PC-9 (cell line): ENCODE data around the gene GRAMD2B. TPM values are rescaled to one million over a fixed set of nuclear protein-coding genes. Genes with fewer than 3 reads are reported as not detected.
"Not testable (repeated sequence)": the region's sequence is repeated elsewhere in the genome, so short reads cannot be mapped to it uniquely, and the experiment has no call there.

Experiments
- BruUV-seq: library from RNA; stranded (reverse); fragments of 400-500 nt; replicated peaks from 2 replicates; lab custom pipeline; 2021; lab: Mats Ljungman, UMichigan
- CTCF ChIA-PET: fragments of 300-600 bp; sonication (Branson Sonifier 250); formaldehyde crosslinking; loops from one replicate; lab custom pipeline; 2022; ENCODE audit warnings: antibody characterized with exemption; lab: Charles Lee
- POLR2A ChIA-PET: fragments of 300-600 bp; sonication (Branson Sonifier 250); formaldehyde crosslinking; loops from one replicate; lab custom pipeline; 2022; ENCODE audit warnings: antibody characterized with exemption; ENCODE audit not compliant: unreplicated experiment; lab: Charles Lee
- DNase-seq, 2 experiments: peaks; one replicate each; pipeline versions ENCODE4 v3.0.0 to v3.0.0-alpha.2; 2015 to 2022; ENCODE audit warnings: mixed read lengths in 1 of 2
- H2AFZ ChIP-seq: fragments of 200-600 bp; sonication (generic); 2 replicates; pipeline ENCODE4 v1.8.1; 2017; ENCODE audit warnings: antibody characterized with exemption
- H3F3A ChIP-seq: fragments of 200-600 bp; sonication (generic); 2 replicates; pipeline ENCODE4 v1.8.1; 2017; ENCODE audit warnings: antibody characterized with exemption, mild to moderate bottlenecking, low read depth; ENCODE audit not compliant: insufficient read depth
- H3K27ac ChIP-seq: fragments of 200-600 bp; sonication (generic); 2 replicates; pipeline ENCODE4 v1.6.1; 2016; ENCODE audit warnings: mixed run types
- H3K27me3 ChIP-seq: fragments of 200-600 bp; sonication (generic); 2 replicates; pipeline ENCODE4 v1.6.1; 2016; ENCODE audit warnings: low read depth, mixed run types; ENCODE audit not compliant: insufficient read depth
- H3K36me3 ChIP-seq: fragments of 200-600 bp; sonication (generic); 2 replicates; pipeline ENCODE4 v1.6.1; 2016; ENCODE audit warnings: low read depth, mixed run types
- H3K4me1 ChIP-seq: fragments of 200-600 bp; sonication (generic); replicated peaks from 2 replicates; pipeline ENCODE4 v1.6.1; 2016; ENCODE audit warnings: mixed run types; ENCODE audit not compliant: insufficient read depth
- H3K4me2 ChIP-seq: fragments of 200-600 bp; sonication (generic); 2 replicates; pipeline ENCODE4 v1.6.1; 2017; ENCODE audit warnings: mixed run types
- H3K4me3 ChIP-seq: fragments of 200-600 bp; sonication (generic); 2 replicates; pipeline ENCODE4 v1.6.1; 2016; ENCODE audit warnings: mixed run types
- H3K79me2 ChIP-seq: fragments of 200-600 bp; sonication (generic); 2 replicates; pipeline ENCODE4 v1.6.1; 2017; ENCODE audit warnings: low read depth, mixed run types
- H3K9me2 ChIP-seq: fragments of 200-600 bp; sonication (generic); 2 replicates; pipeline ENCODE4 v1.8.1; 2017; ENCODE audit warnings: mild to moderate bottlenecking; ENCODE audit not compliant: insufficient read depth
- H3K9me3 ChIP-seq: fragments of 200-600 bp; sonication (generic); 2 replicates; pipeline ENCODE4 v1.8.1; 2016; ENCODE audit warnings: low read depth; ENCODE audit not compliant: insufficient read depth
- H4K20me1 ChIP-seq: fragments of 200-600 bp; sonication (generic); 2 replicates; pipeline ENCODE4 v1.8.1; 2017; ENCODE audit not compliant: insufficient read depth
- EZH2 ChIP-seq: fragments of 200-600 bp; sonication (generic); IDR thresholded peaks from 2 replicates; pipeline ENCODE4 v1.8.0; 2017; ENCODE audit warnings: antibody characterized with exemption, low read depth
- intact Hi-C: fragments of 100-400 bp; cut with micrococcal nuclease; formaldehyde crosslinking; loops from one replicate; pipeline ENCODE4 v1.10.0; 2022; ENCODE audit not compliant: unreplicated experiment
- total RNA-seq: library from RNA; stranded (reverse); gene quantifications from 2 replicates; pipeline ENCODE4 v1.2.3, GENCODE V29; 2021
- TF ChIP-seq, protein P1 (sequence below): fragments of 200-600 bp; sonication (generic); conservative IDR thresholded peaks from 2 replicates; pipeline ENCODE4 v1.6.1; 2017; ENCODE audit warnings: mixed run types, antibody characterized with exemption, mild to moderate bottlenecking, moderate library complexity

The GRAMD2B gene
- total RNA-seq, 1 experiment from 2014 or later, result 10.0 TPM

DNA sequence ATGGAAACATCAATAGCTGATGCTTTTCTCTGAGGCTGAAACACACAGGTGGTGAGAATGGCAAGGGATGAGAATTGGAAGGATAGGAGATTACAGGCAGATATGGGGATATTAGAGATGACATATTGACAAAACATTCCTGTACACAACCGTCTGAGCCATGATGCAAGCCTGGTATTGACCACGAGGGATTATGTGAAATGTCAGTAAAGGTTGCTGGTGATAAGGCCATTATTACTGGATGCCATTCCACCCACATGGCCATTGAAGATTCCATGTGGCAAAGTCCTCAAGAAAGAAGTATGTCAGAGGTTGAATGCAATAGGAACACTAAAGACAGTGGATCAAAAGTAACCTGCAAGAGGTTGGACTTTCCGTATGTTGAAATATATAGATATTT is 15.7 kb downstream of the GRAMD2B start:
- no peak for DNase-seq
- Histone ChIP-seq H4K20me1 (no peaks in the 10 kb centered on the region), H3K79me2 (peaks cover 4% of the 10 kb centered on the region; the same call in 1 of the 2 replicates), H2AFZ (no peak overlapping the region), H3K4me1 (no peaks in the 10 kb centered on the region), H3K36me3 (no peaks in the 10 kb centered on the region; the same call in 1 of the 2 replicates), H3K9me3 (no peaks in the 10 kb centered on the region), H3K4me3 (no peak overlapping the region), H3K9me2 (no peaks in the 10 kb centered on the region), H3K27ac (no peak overlapping the region), H3K27me3 (no peaks in the 10 kb centered on the region), H3K4me2 (no peak overlapping the region), H3F3A (no peaks in the 10 kb centered on the region; the same call in 1 of the 2 replicates)
- ChIA-PET CTCF (no interaction called here), POLR2A (no interaction called here)
- intact Hi-C loops, result no loop called here
- no TSS peak for BruUV-seq
- no peak for TF ChIP-seq EZH2
- TF ChIP-seq, protein P1, sequence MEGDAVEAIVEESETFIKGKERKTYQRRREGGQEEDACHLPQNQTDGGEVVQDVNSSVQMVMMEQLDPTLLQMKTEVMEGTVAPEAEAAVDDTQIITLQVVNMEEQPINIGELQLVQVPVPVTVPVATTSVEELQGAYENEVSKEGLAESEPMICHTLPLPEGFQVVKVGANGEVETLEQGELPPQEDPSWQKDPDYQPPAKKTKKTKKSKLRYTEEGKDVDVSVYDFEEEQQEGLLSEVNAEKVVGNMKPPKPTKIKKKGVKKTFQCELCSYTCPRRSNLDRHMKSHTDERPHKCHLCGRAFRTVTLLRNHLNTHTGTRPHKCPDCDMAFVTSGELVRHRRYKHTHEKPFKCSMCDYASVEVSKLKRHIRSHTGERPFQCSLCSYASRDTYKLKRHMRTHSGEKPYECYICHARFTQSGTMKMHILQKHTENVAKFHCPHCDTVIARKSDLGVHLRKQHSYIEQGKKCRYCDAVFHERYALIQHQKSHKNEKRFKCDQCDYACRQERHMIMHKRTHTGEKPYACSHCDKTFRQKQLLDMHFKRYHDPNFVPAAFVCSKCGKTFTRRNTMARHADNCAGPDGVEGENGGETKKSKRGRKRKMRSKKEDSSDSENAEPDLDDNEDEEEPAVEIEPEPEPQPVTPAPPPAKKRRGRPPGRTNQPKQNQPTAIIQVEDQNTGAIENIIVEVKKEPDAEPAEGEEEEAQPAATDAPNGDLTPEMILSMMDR, result no peak

DNA sequence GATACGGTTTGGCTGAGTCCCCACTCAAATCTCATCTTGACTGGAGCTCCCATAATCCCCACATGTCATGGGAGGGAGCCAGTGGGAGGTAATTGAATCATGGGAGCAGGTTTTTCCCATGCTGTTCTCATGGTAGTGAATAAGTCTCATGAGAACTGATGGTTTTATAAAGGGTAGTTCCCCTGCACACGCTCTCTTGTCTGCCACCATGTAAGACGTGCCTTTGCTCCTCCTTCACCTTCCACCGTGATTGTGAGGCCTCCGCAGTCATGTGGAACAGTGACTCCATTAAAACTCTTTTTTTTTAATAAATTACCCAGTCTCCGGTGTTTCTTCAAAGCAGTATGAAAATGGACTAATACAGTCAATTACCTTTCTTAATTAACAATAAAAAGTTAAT is 16.5 kb downstream of the GRAMD2B start:
- H3K9me3 ChIP-seq, CTCF ChIA-PET, intact Hi-C loops, POLR2A ChIA-PET, H3K4me2 ChIP-seq, H3K27me3 ChIP-seq, H4K20me1 ChIP-seq, H3K79me2 ChIP-seq, H3K4me1 ChIP-seq, H3K9me2 ChIP-seq, H3K27ac ChIP-seq, DNase-seq, H3K36me3 ChIP-seq, H3F3A ChIP-seq, H3K4me3 ChIP-seq, BruUV-seq, H2AFZ ChIP-seq: not testable (repeated sequence)

GRCh38 chr5:126441230-126441629 is 18.0 kb downstream of the GRAMD2B start:
- peaks cover 7% of the 10 kb centered on the region for H3K4me1 ChIP-seq
- H3K79me2 ChIP-seq, result no peaks in the 10 kb centered on the region
- H3K4me2 ChIP-seq, result no peak overlapping the region
- no peaks in the 10 kb centered on the region for H4K20me1 ChIP-seq
- TF ChIP-seq, protein P1, result no peak
- TF ChIP-seq EZH2, result no peak
- H3K9me2 ChIP-seq, result no peaks in the 10 kb centered on the region
- no peak overlapping the region for H2AFZ ChIP-seq
- no peak overlapping the region for H3K4me3 ChIP-seq
- H3K36me3 ChIP-seq, result no peaks in the 10 kb centered on the region; the same call in 1 of the 2 replicates
- no peak for DNase-seq
- H3K27me3 ChIP-seq, result no peaks in the 10 kb centered on the region
- CTCF ChIA-PET, result no interaction called here
- H3K9me3 ChIP-seq, result 0 out of 2 replicates have a peak, but pooled peaks cover 6% of the 10 kb centered on the region
- no peaks in the 10 kb centered on the region; the same call in 1 of the 2 replicates for H3F3A ChIP-seq
- H3K27ac ChIP-seq, result no peak overlapping the region
- intact Hi-C loops, result no loop called here
- POLR2A ChIA-PET, result no interaction called here
- BruUV-seq, result no TSS peak

GRCh38 chr5:126443374-126443851 is 20.2 kb downstream of the GRAMD2B start:
- H3K79me2 ChIP-seq, result no peaks in the 10 kb centered on the region
- H3F3A ChIP-seq, result no peaks in the 10 kb centered on the region; the same call in 1 of the 2 replicates
- H3K27me3 ChIP-seq, result no peaks in the 10 kb centered on the region
- no TSS peak for BruUV-seq
- no peaks in the 10 kb centered on the region for H3K9me2 ChIP-seq
- no peak for DNase-seq
- ChIA-PET POLR2A (no interaction called here), CTCF (interaction anchor here (0.6 kb wide), 1 partner anchor 77 kb away, joined by 3 read pairs; no protein-coding TSS in a partner anchor)
- 0 out of 2 replicates have a peak, but pooled peaks cover 6% of the 10 kb centered on the region for H3K9me3 ChIP-seq
- intact Hi-C loops, result no loop called here
- H3K4me3 ChIP-seq, result no peak overlapping the region
- no peak overlapping the region for H2AFZ ChIP-seq
- peaks cover 17% of the 10 kb centered on the region for H3K4me1 ChIP-seq
- no peaks in the 10 kb centered on the region for H3K36me3 ChIP-seq
- no peak for TF ChIP-seq EZH2
- TF ChIP-seq, protein P1, result no peak
- H4K20me1 ChIP-seq, result no peaks in the 10 kb centered on the region
- H3K4me2 ChIP-seq, result no peak overlapping the region
- no peak overlapping the region for H3K27ac ChIP-seq
